HEK293T (cell line): ENCODE data around the gene SERPINB12.

Experiments used
- ARNT ChIP-seq: fragments of 450-650 bp; IDR thresholded peaks from 2 replicates; pipeline ENCODE4 v1.6.1; 2017; ENCODE audit warnings: mild to moderate bottlenecking
- ZNF384 ChIP-seq: fragments of 450-650 bp; IDR thresholded peaks from 2 replicates; pipeline ENCODE4 v1.6.1; 2016

- TF ChIP-seq ARNT (no peak), ZNF384 (no peak)
Measured at GRCh38 chr18:63567276-63567675, 25.1 kb downstream of the SERPINB12 start.
